MCF 10A (cell line): ENCODE measurements around the gene CCDC63. TPM values are rescaled to one million over a fixed set of nuclear protein-coding genes. Genes with fewer than 3 reads are reported as not detected.
A peak's percentile ranks its signal among the peaks of the same experiment; 100 is the strongest.

Experiments
- Bru-seq: library from RNA; stranded (reverse); fragments of 400-500 nt; gene quantifications from one replicate; lab custom pipeline; 2021; lab: Mats Ljungman, UMichigan
- BruChase-seq, 2 experiments: library from RNA; stranded (reverse); fragments of 400-500 nt; gene quantifications; one replicate each; lab custom pipeline; 2021; lab: Mats Ljungman, UMichigan
- BruUV-seq: library from RNA; stranded (reverse); fragments of 400-500 nt; replicated peaks from 2 replicates; lab custom pipeline; 2021; lab: Mats Ljungman, UMichigan
- CTCF ChIA-PET: fragments of 300-600 bp; sonication (Branson Sonifier 250); formaldehyde crosslinking; extraction: SDS; loops from one replicate; lab custom pipeline; 2021; ENCODE audit warnings: antibody characterized with exemption, inconsistent platforms; lab: Yijun Ruan, JAX
- POLR2A ChIA-PET: fragments of 300-600, 350-650 bp; sonication (Branson Sonifier 250); formaldehyde crosslinking; extraction: SDS; loops from one replicate; lab custom pipeline; 2020; ENCODE audit warnings: antibody characterized with exemption, inconsistent platforms; lab: Yijun Ruan, JAX
- DNase-seq: peaks from one replicate; pipeline ENCODE4 v3.0.0-alpha.2; 2018; ENCODE audit not compliant: unreplicated experiment
- H3K27ac Mint-ChIP-seq: one replicate; pipeline ENCODE4 v1.8.0; 2022; ENCODE audit warnings: mild to moderate bottlenecking, low read depth, mixed read lengths; ENCODE audit not compliant: unreplicated experiment
- H3K27me3 Mint-ChIP-seq: one replicate; pipeline ENCODE4 v1.8.0; 2022; ENCODE audit warnings: mixed read lengths; ENCODE audit not compliant: insufficient read depth, unreplicated experiment
- H3K36me3 Mint-ChIP-seq: one replicate; pipeline ENCODE4 v1.8.0; 2022; ENCODE audit warnings: mild to moderate bottlenecking, moderate library complexity, mixed read lengths; ENCODE audit not compliant: insufficient read depth, unreplicated experiment
- H3K4me1 Mint-ChIP-seq: one replicate; pipeline ENCODE4 v1.8.0; 2022; ENCODE audit warnings: mixed read lengths; ENCODE audit not compliant: insufficient read depth, unreplicated experiment
- H3K4me3 Mint-ChIP-seq: one replicate; pipeline ENCODE4 v1.8.0; 2022; ENCODE audit warnings: mild to moderate bottlenecking, moderate library complexity, mixed read lengths; ENCODE audit not compliant: unreplicated experiment
- H3K9me3 Mint-ChIP-seq: one replicate; pipeline ENCODE4 v1.8.0; 2022; ENCODE audit warnings: mixed read lengths; ENCODE audit not compliant: unreplicated experiment
- intact Hi-C: fragments of 100-400 bp; cut with micrococcal nuclease; formaldehyde crosslinking; loops from 2 replicates; pipeline ENCODE4 v1.14.1; 2022
- long read RNA-seq: library from polyadenylated mRNA; stranded (forward); transcript quantifications from one replicate; pipeline ENCODE4 v2.0.0, GENCODE V29; 2022
- total RNA-seq: library from RNA; stranded (reverse); gene quantifications from 2 replicates; pipeline ENCODE4 v1.2.3, GENCODE V29; 2022
- TF ChIP-seq, protein P1 (sequence below): fragments of 200-600 bp; IDR thresholded peaks from one replicate; pipeline ENCODE4 v1.8.0; 2022; ENCODE audit warnings: antibody characterized with exemption, mild to moderate bottlenecking; ENCODE audit not compliant: unreplicated experiment

The CCDC63 gene
- total RNA-seq, result not detected in 2 replicates
- Bru-seq, nascent RNA, result percentile 9 among the genes with signal in this experiment
- percentile 4 among the genes with signal in this experiment for BruChase-seq, experiment 1, labeled RNA remaining after a 6-hour chase
- BruChase-seq, experiment 2, labeled RNA remaining after a 2-hour chase, result percentile 4 among the genes with signal in this experiment
- long read RNA-seq, result 0 reads

- Mint-ChIP-seq H3K27ac (no peak within 1 kb of the TSS), H3K9me3 (no peaks in the 10 kb centered on the region), H3K27me3 (peaks cover 28% of the 10 kb centered on the region), H3K36me3 (no peaks in the 10 kb centered on the region), H3K4me1 (peaks cover 13% of the 10 kb centered on the region), H3K4me3 (no peak within 1 kb of the TSS)
- TF ChIP-seq, protein P1, sequence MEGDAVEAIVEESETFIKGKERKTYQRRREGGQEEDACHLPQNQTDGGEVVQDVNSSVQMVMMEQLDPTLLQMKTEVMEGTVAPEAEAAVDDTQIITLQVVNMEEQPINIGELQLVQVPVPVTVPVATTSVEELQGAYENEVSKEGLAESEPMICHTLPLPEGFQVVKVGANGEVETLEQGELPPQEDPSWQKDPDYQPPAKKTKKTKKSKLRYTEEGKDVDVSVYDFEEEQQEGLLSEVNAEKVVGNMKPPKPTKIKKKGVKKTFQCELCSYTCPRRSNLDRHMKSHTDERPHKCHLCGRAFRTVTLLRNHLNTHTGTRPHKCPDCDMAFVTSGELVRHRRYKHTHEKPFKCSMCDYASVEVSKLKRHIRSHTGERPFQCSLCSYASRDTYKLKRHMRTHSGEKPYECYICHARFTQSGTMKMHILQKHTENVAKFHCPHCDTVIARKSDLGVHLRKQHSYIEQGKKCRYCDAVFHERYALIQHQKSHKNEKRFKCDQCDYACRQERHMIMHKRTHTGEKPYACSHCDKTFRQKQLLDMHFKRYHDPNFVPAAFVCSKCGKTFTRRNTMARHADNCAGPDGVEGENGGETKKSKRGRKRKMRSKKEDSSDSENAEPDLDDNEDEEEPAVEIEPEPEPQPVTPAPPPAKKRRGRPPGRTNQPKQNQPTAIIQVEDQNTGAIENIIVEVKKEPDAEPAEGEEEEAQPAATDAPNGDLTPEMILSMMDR, result no peak
- POLR2A ChIA-PET, result interaction anchor here (0.6 to 0.7 kb wide), 2 partner anchors 10 to 199 kb away, joined by 3 read pairs; no protein-coding TSS in a partner anchor
- CTCF ChIA-PET, result interaction anchor here (0.6 kb wide), 1 partner anchor 550 kb away, joined by 4 read pairs; no protein-coding TSS in a partner anchor
- no peak for DNase-seq
- no TSS peak for BruUV-seq
- intact Hi-C loops, result no loop called here
Measured at GRCh38 chr12:110846615-110847566, at the start of gene CCDC63. Gene CCDC63 (plus strand): TSS chr12:110846987. CDS start chr12:110852955, 5,968 bp downstream.

DNA sequence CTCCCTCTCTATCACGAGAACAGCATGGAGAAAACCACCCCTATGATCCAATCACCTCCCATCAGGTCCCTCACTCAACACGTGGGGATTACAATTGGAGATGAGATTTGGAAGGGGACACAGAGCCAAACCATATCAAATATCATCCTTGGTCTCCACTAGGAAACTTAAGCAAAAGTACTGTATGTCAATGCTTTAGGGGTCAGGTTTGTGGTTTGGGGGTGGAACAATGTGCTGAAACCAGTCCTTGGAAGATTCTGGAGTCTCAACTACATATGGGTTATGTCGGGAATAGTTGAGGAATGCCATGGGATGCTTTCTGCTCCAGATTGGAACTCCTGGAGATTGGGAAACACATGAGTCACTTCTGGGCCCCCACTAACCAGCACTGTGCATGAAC is 48.3 kb upstream of the CCDC63 start:
- intact Hi-C loops, result no loop called here
- no peak overlapping the region for H3K27ac Mint-ChIP-seq
- no peak overlapping the region for H3K4me3 Mint-ChIP-seq
- TF ChIP-seq, protein P1, result no peak
- CTCF ChIA-PET, result no interaction called here
- no peaks in the 10 kb centered on the region for H3K4me1 Mint-ChIP-seq
- DNase-seq, result no peak
- peaks cover 8% of the 10 kb centered on the region for H3K9me3 Mint-ChIP-seq
- BruUV-seq, result no TSS peak
- no peaks in the 10 kb centered on the region for H3K27me3 Mint-ChIP-seq
- no peaks in the 10 kb centered on the region for H3K36me3 Mint-ChIP-seq
- POLR2A ChIA-PET, result no interaction called here

GRCh38 chr12:110802489-110802888 is 44.3 kb upstream of the CCDC63 start:
- TF ChIP-seq, protein P1, result no peak
- peaks cover 8% of the 10 kb centered on the region for H3K9me3 Mint-ChIP-seq
- H3K4me1 Mint-ChIP-seq, result no peaks in the 10 kb centered on the region
- ChIA-PET POLR2A (no interaction called here), CTCF (interaction anchor here (0.7 kb wide), 1 partner anchor 701 kb away, joined by 3 read pairs; no protein-coding TSS in a partner anchor)
- intact Hi-C loops, result no loop called here
- no peak for DNase-seq
- no peaks in the 10 kb centered on the region for H3K27me3 Mint-ChIP-seq
- no peaks in the 10 kb centered on the region for H3K36me3 Mint-ChIP-seq
- H3K27ac Mint-ChIP-seq, result no peak overlapping the region
- no peak overlapping the region for H3K4me3 Mint-ChIP-seq
- BruUV-seq, result no TSS peak

GRCh38 chr12:110804406-110804805 is 42.4 kb upstream of the CCDC63 start:
- H3K4me3 Mint-ChIP-seq, result no peak overlapping the region

More at GRCh38 chr12:110804406-110804805, 42.4 kb upstream of the CCDC63 start:
- Mint-ChIP-seq H3K27ac (no peak overlapping the region), H3K27me3 (no peaks in the 10 kb centered on the region), H3K4me1 (no peaks in the 10 kb centered on the region), H3K9me3 (peaks cover 8% of the 10 kb centered on the region), H3K36me3 (no peaks in the 10 kb centered on the region)
- ChIA-PET CTCF (interaction anchor here (0.6 kb wide), 2 partner anchors 17 to 133 kb away, joined by 3 read pairs; no protein-coding TSS in a partner anchor), POLR2A (no interaction called here)
- intact Hi-C loops, result no loop called here
- DNase-seq, result no peak
- TF ChIP-seq, protein P1, result no peak
- BruUV-seq, result no TSS peak
